Measurements from ENCODE around the gene PIK3C2G.

PIK3C2G gene

DNA sequence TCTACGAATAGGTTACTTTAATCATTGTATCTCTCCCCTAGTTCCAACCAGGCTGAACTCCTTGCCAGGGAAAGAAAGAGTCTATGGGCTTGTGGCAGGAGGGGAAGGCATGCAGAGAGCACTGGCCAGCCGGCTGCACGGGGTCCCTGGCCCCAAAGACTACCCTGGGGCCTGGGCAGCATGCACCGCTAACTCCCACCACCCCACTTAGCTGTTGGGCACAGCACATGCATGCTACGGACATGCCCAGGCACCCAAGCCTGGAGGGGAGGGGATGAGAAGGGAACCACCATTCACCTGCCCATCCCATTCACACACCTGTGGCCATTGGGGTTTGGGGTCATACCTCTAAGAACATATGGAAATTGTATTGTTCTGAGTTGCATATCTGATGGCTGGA, 94.1 kb downstream of the PIK3C2G start:
- no peak for DNase-seq

GRCh38 chr12:18358077-18358476, 96.8 kb downstream of the PIK3C2G start:
- no peak for DNase-seq

DNA sequence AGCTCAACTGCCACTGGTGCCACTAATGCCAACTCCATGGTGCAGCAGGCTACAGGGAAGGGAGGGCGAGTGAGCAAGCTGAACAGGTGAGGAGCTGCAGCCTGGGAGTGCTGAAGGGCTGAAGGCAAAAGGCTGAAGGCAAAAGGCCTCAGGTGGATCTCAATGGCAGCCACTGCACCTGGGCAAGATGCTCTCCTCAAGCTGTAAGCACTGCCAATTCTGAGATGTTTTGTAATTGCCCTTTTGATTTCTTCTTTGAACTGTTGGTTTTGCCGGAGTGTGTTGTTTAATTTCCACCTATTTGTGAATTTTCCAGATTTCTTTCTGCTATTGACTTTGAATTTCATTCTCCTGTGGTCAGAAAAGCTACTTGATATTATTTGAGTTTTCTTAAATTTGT, 97.6 kb downstream of the PIK3C2G start:
- DNase-seq: no peak

DNA sequence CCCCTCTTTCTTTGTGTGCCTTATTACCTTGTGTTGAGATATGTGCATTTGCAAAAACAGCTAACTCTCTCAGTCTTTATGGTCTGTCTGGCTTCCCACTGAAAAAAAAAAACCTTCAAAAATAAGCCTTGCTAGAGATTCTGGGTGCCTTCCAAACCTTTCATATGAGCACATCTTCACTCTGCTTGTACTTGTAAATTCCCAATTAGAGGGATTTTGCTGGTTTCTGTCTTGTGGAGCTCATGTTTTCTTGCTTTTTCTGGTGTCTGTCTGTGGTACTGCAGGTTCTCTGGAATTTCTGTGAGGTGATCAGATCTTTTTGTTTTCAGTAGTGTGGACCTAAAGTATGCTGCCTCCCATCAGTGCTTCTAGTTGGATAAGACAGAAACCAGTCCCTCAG, 100.1 kb downstream of the PIK3C2G start:
- DNase-seq: no peak

GRCh38 chr12:18363321-18363720, 102.0 kb downstream of the PIK3C2G start:
- DNase-seq: no peak

DNA sequence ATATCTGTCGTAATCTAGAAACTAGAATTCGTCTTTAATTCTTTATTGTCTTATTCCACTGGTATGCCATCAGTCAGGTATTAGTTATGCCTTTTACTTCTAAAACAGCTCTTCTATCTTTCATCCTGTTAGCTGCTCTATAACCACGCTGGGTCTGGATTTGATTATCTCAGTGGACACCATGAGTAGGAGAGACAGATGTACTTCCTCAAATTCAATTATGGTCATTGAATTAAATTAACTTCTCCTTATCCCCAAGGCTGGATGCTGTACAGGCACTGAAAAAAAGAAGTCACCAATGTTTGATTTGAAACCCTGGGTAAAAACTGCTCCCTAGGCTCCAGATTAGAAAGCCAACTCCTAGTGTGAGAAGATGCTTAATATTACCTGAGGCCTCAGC, 107.3 kb downstream of the PIK3C2G start:
- DNase-seq: no peak

DNA sequence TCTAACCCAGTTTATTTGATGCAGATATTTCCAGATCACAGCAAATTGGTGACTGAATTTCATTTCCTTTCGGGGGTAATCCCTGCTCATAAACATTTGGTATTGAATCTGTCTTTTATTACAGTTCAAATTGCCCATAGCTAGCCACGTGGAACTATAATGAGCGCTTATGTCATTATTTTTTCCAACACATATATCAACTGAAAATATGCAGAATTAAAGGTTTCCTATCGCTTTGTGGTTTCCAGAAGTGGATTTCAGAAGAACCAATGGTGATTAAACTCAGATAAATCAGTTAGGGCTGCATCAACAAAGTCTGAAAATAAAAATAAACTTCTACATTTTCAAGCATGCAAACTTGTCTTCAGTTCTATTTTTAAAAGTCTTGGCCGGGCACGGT, 111.9 kb downstream of the PIK3C2G start:
- no peak for DNase-seq

GRCh38 chr12:18375131-18375530, 113.8 kb downstream of the PIK3C2G start:
- no peak for DNase-seq

DNA sequence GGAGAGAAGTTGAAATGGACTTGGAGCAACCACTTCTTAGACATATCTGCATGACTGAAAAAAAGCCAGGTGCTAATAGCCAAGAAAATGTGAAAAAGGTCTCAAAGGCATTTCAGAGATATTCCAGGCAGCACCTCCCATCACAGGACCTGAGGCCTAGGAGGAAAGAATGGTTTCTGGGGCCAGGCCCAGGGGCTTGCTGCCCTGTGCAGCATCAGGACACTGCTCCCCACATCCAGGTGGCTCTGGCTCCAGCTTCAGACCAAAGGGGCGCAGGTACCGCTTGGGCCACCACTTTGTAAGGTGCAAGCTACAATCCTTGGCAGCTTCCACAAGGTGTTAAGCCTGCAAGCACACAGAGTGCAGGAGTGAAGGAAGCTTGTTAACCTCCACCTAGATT, 114.3 kb downstream of the PIK3C2G start:
- no peak for DNase-seq

GRCh38 chr12:18382236-18382885, 121.0 kb downstream of the PIK3C2G start:
- DNase-seq: no peak

DNA sequence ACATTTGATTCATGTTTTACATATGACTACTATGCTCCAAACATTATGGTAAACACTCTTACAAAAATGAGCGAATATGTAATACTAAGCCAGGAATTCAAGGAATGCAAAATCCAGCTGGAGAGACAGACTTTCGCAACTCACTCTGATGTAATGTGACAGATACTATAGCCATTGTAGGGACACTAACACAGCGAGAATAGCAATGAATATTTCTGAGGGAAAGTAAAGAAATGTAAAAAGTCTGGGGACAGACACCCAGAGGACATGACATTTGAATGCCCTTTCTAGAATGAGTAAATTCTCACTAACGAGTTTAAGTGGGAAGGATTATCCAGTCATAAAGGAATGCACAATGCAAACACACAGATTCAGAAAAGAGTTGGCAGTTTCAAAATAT, 121.9 kb downstream of the PIK3C2G start:
- no peak for DNase-seq

- DNase-seq: no peak
Observed at GRCh38 chr12:18387706-18388105, 126.4 kb downstream of the PIK3C2G start.

DNA sequence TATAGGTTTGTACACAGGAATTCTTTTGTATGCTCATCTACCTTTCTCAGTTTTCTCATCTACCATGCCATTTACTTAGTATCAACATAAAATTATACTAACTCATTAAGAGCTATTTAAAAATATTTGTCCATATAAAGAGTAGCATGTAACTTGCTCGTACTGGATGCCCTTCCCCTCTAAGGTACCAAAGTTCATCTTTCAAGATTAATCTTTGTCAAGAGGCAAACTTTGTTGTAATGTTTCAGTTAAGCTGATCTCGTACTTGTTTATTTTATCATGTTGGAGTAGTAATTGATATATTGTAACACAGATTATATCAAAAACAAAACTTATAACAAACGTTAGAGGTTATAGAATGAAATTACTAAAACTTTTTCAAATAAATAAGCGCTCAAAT, 128.5 kb downstream of the PIK3C2G start:
- no peak for DNase-seq

DNA sequence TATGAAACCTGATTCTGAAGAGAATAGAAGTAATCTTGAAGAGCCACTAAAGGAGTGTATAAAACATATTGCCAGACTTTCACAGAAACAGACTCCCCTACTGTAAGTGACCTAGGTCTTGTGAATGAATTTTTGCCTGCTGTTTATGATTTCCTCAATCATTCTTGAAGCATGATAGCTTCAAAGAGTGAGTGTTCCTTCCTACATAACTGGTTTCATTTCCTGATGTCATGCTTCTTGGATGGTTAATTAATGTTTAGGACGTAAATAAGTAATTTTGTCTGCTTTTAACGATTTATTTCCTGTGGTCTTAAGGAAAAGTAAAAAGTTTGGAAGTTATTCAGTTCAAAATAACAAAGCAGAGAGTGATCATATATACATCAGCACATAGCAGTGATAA, 129.8 kb downstream of the PIK3C2G start:
- DNase-seq: no peak

DNA sequence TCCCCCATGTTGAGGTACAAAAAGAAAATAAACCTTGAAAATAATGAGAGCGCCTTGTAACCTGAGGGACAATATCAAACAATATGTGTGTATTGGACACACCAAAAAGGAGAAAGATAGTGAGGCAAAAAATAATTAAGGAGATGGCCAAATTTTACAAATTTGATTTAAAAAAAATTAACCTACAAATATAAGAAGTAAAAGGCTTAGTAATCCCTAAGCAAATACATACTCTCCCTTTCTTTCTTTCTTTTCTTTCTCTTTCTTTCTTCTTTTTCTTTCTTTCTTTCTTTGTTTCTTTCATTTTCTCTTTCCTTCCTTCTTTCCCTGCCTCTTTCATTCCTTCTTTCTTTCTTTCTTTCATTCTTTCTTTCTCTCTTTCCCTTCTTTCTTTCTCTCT, 133.4 kb downstream of the PIK3C2G start:
- DNase-seq: no peak

GRCh38 chr12:18400186-18400585, 138.9 kb downstream of the PIK3C2G start:
- no peak for DNase-seq

DNA sequence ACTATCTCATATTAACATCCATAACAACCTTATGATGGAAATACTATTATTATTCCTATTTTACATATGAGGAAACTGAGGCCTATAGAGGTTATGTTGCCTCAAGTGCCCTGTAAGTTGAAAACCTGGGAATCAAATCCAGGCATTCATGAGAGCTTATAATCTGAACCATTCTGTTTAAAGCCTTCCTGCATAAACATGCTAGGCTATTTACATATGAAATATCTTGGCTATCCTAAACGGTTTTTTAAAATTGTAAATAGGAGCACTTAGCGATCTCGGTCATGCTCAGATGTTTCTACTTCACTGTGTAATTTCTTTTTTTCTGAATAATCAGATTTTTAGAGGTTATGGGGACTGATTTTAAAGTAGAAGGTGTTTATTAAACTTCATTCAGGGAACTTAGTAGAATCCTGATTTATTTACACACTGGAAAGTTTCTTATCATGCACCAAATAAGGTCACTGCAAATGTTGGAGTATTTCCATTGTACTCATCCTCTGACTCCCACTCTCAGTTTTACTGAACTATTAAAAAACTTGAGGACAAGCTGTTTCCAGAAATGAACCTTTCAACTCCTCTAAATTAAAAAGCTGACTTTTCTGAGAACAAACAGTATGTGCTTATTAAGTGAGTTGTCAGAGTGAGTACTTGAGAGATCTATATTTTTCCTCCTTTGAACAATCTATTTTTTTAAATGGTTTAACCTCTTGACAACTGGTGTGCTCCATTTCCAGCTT, 141.7 kb downstream of the PIK3C2G start:
- DNase-seq: no peak

GRCh38 chr12:18411453-18411852, 150.1 kb downstream of the PIK3C2G start:
- no peak for DNase-seq

GRCh38 chr12:18414671-18415070, 153.4 kb downstream of the PIK3C2G start:
- no peak for DNase-seq

DNA sequence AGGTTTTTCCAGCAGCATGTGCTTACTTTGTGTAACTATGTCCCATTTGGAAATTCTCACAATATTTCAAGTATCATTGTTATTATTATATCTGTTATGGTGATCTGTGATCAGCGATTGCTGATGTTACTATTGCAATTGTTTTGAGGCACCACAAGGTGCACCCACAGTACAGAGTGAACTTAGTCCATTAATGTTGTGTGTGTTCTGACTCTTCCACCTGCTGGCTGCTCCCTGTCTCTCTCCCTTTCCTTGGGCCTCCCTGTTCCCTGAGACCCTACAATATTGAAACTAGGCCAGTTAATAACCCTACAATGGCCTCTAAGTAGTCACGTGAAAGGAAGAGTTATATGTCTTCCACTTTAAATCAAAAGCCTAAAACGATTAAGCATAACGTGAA, 153.9 kb downstream of the PIK3C2G start:
- no peak for DNase-seq

- DNase-seq: no peak
Observed at GRCh38 chr12:18416412-18416811, 155.1 kb downstream of the PIK3C2G start.

DNA sequence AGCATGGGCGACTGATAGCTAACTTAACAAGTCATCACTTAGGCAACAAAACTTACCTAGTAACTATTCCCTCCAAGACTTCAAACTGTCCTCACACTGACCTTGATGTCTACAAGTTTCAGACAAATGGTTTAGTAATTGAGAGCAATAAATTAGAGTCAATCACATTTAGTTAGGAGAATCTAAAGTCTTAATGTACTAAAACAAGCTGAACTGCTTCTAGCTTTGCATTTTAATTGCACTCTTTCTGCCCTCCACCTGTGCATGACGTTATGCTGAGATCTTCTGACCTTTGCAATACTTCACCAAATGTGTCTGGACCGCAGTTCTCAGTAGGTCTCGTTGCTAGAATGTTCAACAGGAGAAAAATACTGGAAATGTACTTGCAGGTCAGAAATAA, 158.0 kb downstream of the PIK3C2G start:
- no peak for DNase-seq

DNA sequence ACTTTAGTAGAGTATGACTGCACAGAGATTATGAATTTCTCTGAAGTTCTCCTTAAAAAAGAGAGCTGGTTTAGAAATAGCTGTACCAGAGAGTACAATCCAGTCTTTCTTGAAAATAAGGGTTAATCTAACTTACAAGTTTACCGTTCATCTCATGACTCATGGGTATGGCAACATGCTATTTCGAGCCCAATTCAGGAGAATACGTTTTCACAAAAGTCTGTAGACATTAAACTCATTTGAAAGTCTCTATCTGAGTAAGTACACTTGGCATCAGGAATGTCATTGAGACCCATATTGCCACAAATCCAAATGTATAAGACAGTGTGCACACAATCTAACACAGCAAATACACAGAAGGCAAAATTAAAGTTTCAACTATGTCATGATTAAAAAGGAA, 160.5 kb downstream of the PIK3C2G start:
- DNase-seq: no peak

DNA sequence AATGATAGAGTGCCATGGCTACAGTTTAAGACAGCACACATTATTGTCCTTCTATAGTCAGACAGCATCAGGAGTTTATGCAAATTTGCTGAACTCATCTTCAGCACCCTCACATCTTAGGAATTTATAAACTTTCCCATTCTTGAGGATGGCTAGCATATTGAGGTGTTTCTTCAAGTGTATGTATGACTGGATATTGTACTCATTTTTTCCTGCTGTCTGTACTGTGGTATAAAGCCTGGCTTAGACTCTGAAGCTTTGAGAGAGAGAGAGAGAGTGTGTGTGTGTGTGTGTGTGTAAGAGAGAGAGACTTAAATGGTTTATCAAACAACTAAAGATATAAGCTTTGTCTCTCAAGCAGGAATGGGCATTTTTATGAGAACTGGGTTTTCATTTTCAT, 161.6 kb downstream of the PIK3C2G start:
- no peak for DNase-seq

DNA sequence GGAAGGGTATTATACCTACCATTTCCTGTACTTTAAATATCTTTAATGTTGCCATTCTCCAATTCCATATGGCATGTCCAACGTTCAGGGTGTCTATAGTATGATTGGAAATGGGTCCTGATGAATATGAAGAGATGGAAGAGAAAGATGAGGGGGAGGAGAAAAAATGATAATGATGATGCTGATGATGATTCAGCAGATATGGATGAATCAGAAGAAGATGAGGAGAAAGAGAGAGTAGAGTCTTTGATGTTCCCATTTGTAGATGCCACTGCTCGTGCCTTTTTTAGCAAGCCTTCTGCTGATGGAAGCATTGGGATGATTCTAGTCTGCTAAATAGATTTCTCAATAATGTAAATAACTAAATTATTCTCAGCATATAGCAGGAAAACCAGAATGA, 163.5 kb downstream of the PIK3C2G start:
- no peak for DNase-seq
